K562 (cell line): Measurements from ENCODE around the gene SOCS6. TPM values are rescaled to one million over a fixed set of nuclear protein-coding genes. Genes with fewer than 3 reads are reported as not detected.
A peak's percentile ranks its signal among the peaks of the same experiment; 100 is the strongest.

Experiments used
- ATAC-seq: fragments of 200-7000 bp; cut with Tn5 transposase; 3 replicates; pipeline ENCODE4 v1.9.1; 2020; ENCODE audit warnings: moderate library complexity
- BruUV-seq: library from RNA; stranded (reverse); fragments of 400-500 nt; replicated peaks from 2 replicates; lab custom pipeline; 2021; lab: Mats Ljungman, UMichigan
- CTCF ChIA-PET: fragments of 300-600 bp; formaldehyde crosslinking; extraction: SDS; loops from one replicate; lab custom pipeline; 2021; ENCODE audit warnings: low intra/inter-chr PET ratio; lab: Yijun Ruan, JAX
- POLR2A ChIA-PET: fragments of 300-600, 350-650 bp; sonication (Branson Sonifier 250); formaldehyde crosslinking; extraction: SDS; loops from one replicate; lab custom pipeline; 2021; ENCODE audit warnings: antibody characterized with exemption, inconsistent platforms; lab: Yijun Ruan, JAX
- DNase-seq, 4 experiments: peaks; one replicate each; pipeline versions ENCODE4 v3.0.0 to v3.0.0-alpha.2; 2011 to 2018; ENCODE audit warnings: low spot score in 3 of 4, mixed read lengths in 3 of 4; ENCODE audit errors: extremely low read depth in 1 of 4
- FAIRE-seq: peaks from 2 replicates; lab custom pipeline; 2011; peaks lifted over from hg19 to GRCh38; lab: Jason Lieb, UNC
- H2AFZ ChIP-seq: 2 replicates; pipeline ENCODE4 v1.6.0; 2011; ENCODE audit warnings: low read depth, low read length, control low read depth, inconsistent platforms
- H3K27ac ChIP-seq: fragments of 200-600 bp; 3 replicates; pipeline ENCODE4 v1.8.0; 2011; ENCODE audit warnings: low read depth, mild to moderate bottlenecking, control low read depth, inconsistent platforms, low read length, moderate library complexity, mixed read lengths; ENCODE audit errors: extremely low read depth
- H3K27me3 ChIP-seq, 2 experiments: fragments of 300-600 bp in 1 of 2; 2 replicates in 1 of 2; 3 replicates in 1 of 2; pipeline versions ENCODE4 v1.6.0 to v1.8.0; 2011; ENCODE audit warnings: inconsistent platforms in 2 of 2, low read length in 2 of 2, mild to moderate bottlenecking in 1 of 2, mixed read lengths in 1 of 2, moderate library complexity in 1 of 2; ENCODE audit not compliant: control insufficient read depth in 2 of 2, insufficient read depth in 2 of 2
- H3K36me3 ChIP-seq: fragments of 300-600 bp; 3 replicates; pipeline ENCODE4 v1.8.0; 2011; ENCODE audit warnings: mild to moderate bottlenecking, low read length, inconsistent platforms; ENCODE audit not compliant: control insufficient read depth, insufficient read depth
- H3K4me1 ChIP-seq, 2 experiments: fragments of 200-600 bp in 1 of 2; replicated peaks in 1 of 2; 2 replicates in 1 of 2; 3 replicates in 1 of 2; pipeline versions ENCODE4 v1.5.1 to v1.8.0; 2011; ENCODE audit warnings: inconsistent platforms in 2 of 2, low read length in 2 of 2, mild to moderate bottlenecking in 1 of 2, mixed read lengths in 1 of 2, moderate library complexity in 1 of 2; ENCODE audit not compliant: control insufficient read depth in 2 of 2, insufficient read depth in 2 of 2
- H3K4me2 ChIP-seq: 2 replicates; pipeline ENCODE4 v1.6.1; 2011; ENCODE audit warnings: low read length, control low read depth, inconsistent platforms, mixed read lengths; ENCODE audit not compliant: insufficient read depth
- H3K4me3 ChIP-seq: fragments of 200-600 bp; sonication (generic), shearing (Covaris generic); 2 replicates; pipeline ENCODE4 v1.5.1; 2016; ENCODE audit warnings: control low read depth, inconsistent platforms
- H3K79me2 ChIP-seq: fragments of 200-600 bp; 3 replicates; pipeline ENCODE4 v1.8.0; 2011; ENCODE audit warnings: low read length, inconsistent platforms; ENCODE audit not compliant: control insufficient read depth, insufficient read depth
- H3K9ac ChIP-seq, 2 experiments: 2 replicates each; pipeline versions ENCODE4 v1.6.0 to v1.6.1; 2011; ENCODE audit warnings: low read depth in 2 of 2, low read length in 2 of 2, control low read depth in 1 of 2, inconsistent platforms in 1 of 2, mild to moderate bottlenecking in 1 of 2, mixed read lengths in 1 of 2; ENCODE audit not compliant: insufficient read depth in 1 of 2
- H3K9me1 ChIP-seq: one replicate; pipeline ENCODE4 v1.6.0; 2011; ENCODE audit warnings: inconsistent platforms, mild to moderate bottlenecking, low read length, moderate library complexity; ENCODE audit not compliant: control insufficient read depth, insufficient read depth
- H3K9me3 ChIP-seq: replicated peaks from 2 replicates; pipeline ENCODE4 v1.5.1; 2011; ENCODE audit warnings: low read depth, low read length, inconsistent platforms; ENCODE audit not compliant: control insufficient read depth, insufficient read depth
- H4K20me1 ChIP-seq: replicated peaks from 2 replicates; pipeline ENCODE4 v1.6.1; 2011; ENCODE audit warnings: low read length, inconsistent platforms, mixed read lengths; ENCODE audit not compliant: control insufficient read depth, insufficient read depth
- E2F1 ChIP-seq: sonication (generic); formaldehyde crosslinking; IDR thresholded peaks from 2 replicates; pipeline ENCODE4 v1.8.1; 2023; ENCODE audit warnings: mild to moderate bottlenecking, missing genetic modification reagents, moderate library complexity
- EGR1 ChIP-seq: fragments of 450-650 bp; conservative IDR thresholded peaks from 2 replicates; pipeline ENCODE4 v1.6.1; 2017; ENCODE audit warnings: mild to moderate bottlenecking
- HES1 ChIP-seq: fragments of 450-650 bp; IDR thresholded peaks from 2 replicates; pipeline ENCODE4 v1.6.1; 2016; ENCODE audit warnings: low read depth, mild to moderate bottlenecking, moderate library complexity
- MAFF ChIP-seq: IDR thresholded peaks from 2 replicates; pipeline ENCODE4 v1.6.1; 2012; ENCODE audit warnings: low read length, improper control_type of control experiment
- NCOA1 ChIP-seq: fragments of 450-650 bp; IDR thresholded peaks from 2 replicates; pipeline ENCODE4 v1.6.1; 2016; ENCODE audit warnings: low read depth
- NCOA4 ChIP-seq: fragments of 450-650 bp; IDR thresholded peaks from 2 replicates; pipeline ENCODE4 v1.6.1; 2018; ENCODE audit warnings: mild to moderate bottlenecking; ENCODE audit not compliant: partially characterized antibody
- NEUROD1 ChIP-seq: fragments of 150-350 bp; IDR thresholded peaks from 2 replicates; pipeline ENCODE4 v1.6.1; 2014; ENCODE audit warnings: borderline replicate concordance, low read length, low read depth; ENCODE audit not compliant: partially characterized antibody
- PHF8 ChIP-seq: fragments of 200-600 bp; sonication (generic); IDR thresholded peaks from 2 replicates; pipeline ENCODE4 v1.6.1; 2012; ENCODE audit warnings: mixed run types, mild to moderate bottlenecking, inconsistent platforms, low read length, moderate library complexity, borderline replicate concordance
- POLR2H ChIP-seq: IDR thresholded peaks from 2 replicates; pipeline ENCODE4 v1.6.1; 2016; ENCODE audit warnings: missing genetic modification characterization, low read depth, mild to moderate bottlenecking, control low read depth, missing compliant biosample characterization, moderate library complexity
- PTBP1 ChIP-seq: fragments of 200-400 bp; formaldehyde crosslinking; IDR thresholded peaks from 2 replicates; pipeline ENCODE4 v1.6.1; 2017; ENCODE audit warnings: low read depth, low read length
- SRSF7 ChIP-seq: fragments of 200-400 bp; formaldehyde crosslinking; optimal IDR thresholded peaks from 2 replicates; pipeline ENCODE3; 2017; ENCODE audit warnings: mild to moderate bottlenecking, low read depth, low read length
- ZNF146 ChIP-seq: IDR thresholded peaks from one replicate; pipeline ENCODE4 v1.6.1; 2018; ENCODE audit warnings: missing compliant biosample characterization; ENCODE audit not compliant: unreplicated experiment
- ZNF76 ChIP-seq: fragments of 250-450 bp; sonication (Bioruptor Pico); IDR thresholded peaks from 2 replicates; pipeline ENCODE4 v1.4.0; 2020; ENCODE audit warnings: mild to moderate bottlenecking, moderate library complexity, borderline replicate concordance
- WGBS: fragments of 100-300 bp; shearing (Covaris generic); methylation state at CpG from one replicate; pipeline ENCODE4 v1.1.6; 2016; ENCODE audit warnings: low coverage, mixed read lengths; ENCODE audit not compliant: insufficient coverage; ENCODE audit errors: missing lambda C conversion rate; 5-methylcytosine and 5-hydroxymethylcytosine counted together
- in situ Hi-C: fragments of 300-500 bp; cut with MboI; formaldehyde crosslinking; loops from 4 replicates; pipeline ENCODE4 v1.15.0; 2018; ENCODE audit warnings: inconsistent platforms, mixed read lengths
- intact Hi-C: fragments of 100-400 bp; cut with micrococcal nuclease; formaldehyde crosslinking; loops from 2 replicates; pipeline ENCODE4 v1.14.2; 2022
- polyA plus RNA-seq, 8 experiments: library from polyadenylated mRNA; depleted of rRNA in 4 of 8; stranded (reverse) in 5 of 8; unstranded in 3 of 8; fragments of >200 nt; fragmentation: Nextera tagmentation in 2 of 8; fragmentation: Illumina TruSeq in 1 of 8; extraction: Ambion mirVana in 2 of 8; extraction: Trizol in 1 of 8; gene quantifications; 2 replicates each; pipeline versions ENCODE4 v1.2.1 to v1.2.3, GENCODE V29; 2011 to 2014; ENCODE audit warnings: inconsistent platforms in 1 of 8, missing spikeins in 1 of 8
- total RNA-seq, 7 experiments: library from RNA; depleted of rRNA in 6 of 7; stranded (reverse); fragments of >200 nt in 6 of 7; fragmentation: Illumina TruSeq in 2 of 7; extraction: Trizol in 2 of 7; gene quantifications; 2 replicates each; pipeline versions ENCODE4 v1.2.1 to v1.2.3, GENCODE V29; 2011 to 2021; ENCODE audit warnings: low replicate concordance in 1 of 7
- TF ChIP-seq, protein P1 (sequence below): conservative IDR thresholded peaks from 2 replicates; pipeline ENCODE4 v1.6.1; 2011; ENCODE audit warnings: low read depth, mild to moderate bottlenecking, low read length; ENCODE audit not compliant: control insufficient read depth

SOCS6 gene
- total and polyA plus RNA-seq, 9 of the 15 experiments (the other 6 are each of a cell fraction or from before 2014, with no cell fraction given): 2.5 to 7.1 (median 5.6) TPM

- no TSS peak for BruUV-seq
- ATAC-seq (no peak), DNase-seq (no peak)
- 65% methylated on average over 2 of the region's 2 CpGs for WGBS
- H3K27me3 ChIP-seq: no peaks in the 10 kb centered on the region
- H3K9ac ChIP-seq: no peak overlapping the region
- H3K36me3 ChIP-seq: no peaks in the 10 kb centered on the region
- TF ChIP-seq MAFF: no peak
- TF ChIP-seq PHF8: no peak
- no peak for TF ChIP-seq ZNF76 (CRISPR knock-in tag)
- TF ChIP-seq ZNF146: no peak
- no peak for TF ChIP-seq EGR1
- no peak for TF ChIP-seq NCOA4
- TF ChIP-seq POLR2H (tag): no peak
- TF ChIP-seq HES1: no peak
- no peak for TF ChIP-seq NEUROD1
- TF ChIP-seq SRSF7: no peak
- no peak for TF ChIP-seq PTBP1
- no peak for TF ChIP-seq E2F1 (CRISPR knock-in tag)
- no peak for TF ChIP-seq NCOA1
- TF ChIP-seq, protein P1, sequence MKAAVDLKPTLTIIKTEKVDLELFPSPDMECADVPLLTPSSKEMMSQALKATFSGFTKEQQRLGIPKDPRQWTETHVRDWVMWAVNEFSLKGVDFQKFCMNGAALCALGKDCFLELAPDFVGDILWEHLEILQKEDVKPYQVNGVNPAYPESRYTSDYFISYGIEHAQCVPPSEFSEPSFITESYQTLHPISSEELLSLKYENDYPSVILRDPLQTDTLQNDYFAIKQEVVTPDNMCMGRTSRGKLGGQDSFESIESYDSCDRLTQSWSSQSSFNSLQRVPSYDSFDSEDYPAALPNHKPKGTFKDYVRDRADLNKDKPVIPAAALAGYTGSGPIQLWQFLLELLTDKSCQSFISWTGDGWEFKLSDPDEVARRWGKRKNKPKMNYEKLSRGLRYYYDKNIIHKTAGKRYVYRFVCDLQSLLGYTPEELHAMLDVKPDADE: no peak
- TF ChIP-seq, all 486 proteins: peak for 0
- no peak overlapping the region for H3K27ac ChIP-seq
- H4K20me1 ChIP-seq: no peaks in the 10 kb centered on the region; the same call in 1 of the 2 replicates
- no peak for FAIRE-seq
- in situ Hi-C loops (no loop called here), intact Hi-C loops (no loop called here)
- no peak overlapping the region for H3K4me3 ChIP-seq
- no peaks in the 10 kb centered on the region for H3K79me2 ChIP-seq
- no peaks in the 10 kb centered on the region for H3K9me3 ChIP-seq
- CTCF ChIA-PET: no interaction called here
- peaks cover 4 to 8% of the 10 kb centered on the region in 2 experiments; a peak in 3 of 5 replicates for H3K4me1 ChIP-seq
- H2AFZ ChIP-seq: peak overlapping the region; percentile 19; the same call in 1 of the 2 replicates
- no peak overlapping the region; the same call in 1 of the 2 replicates for H3K4me2 ChIP-seq
- no peaks in the 10 kb centered on the region for H3K9me1 ChIP-seq
- POLR2A ChIA-PET: no interaction called here
Observed at GRCh38 chr18:70372450-70373041, 83.7 kb downstream of the SOCS6 start.
